ENCODE results near the gene ADGRE2. TPM values are rescaled to one million over a fixed set of nuclear protein-coding genes. Genes with fewer than 3 reads are reported as not detected.
"Not testable (repeated sequence)": the region's sequence is repeated elsewhere in the genome, so short reads cannot be mapped to it uniquely, and the experiment has no call there.

The ADGRE2 gene
- total RNA-seq, 1 donor from 2014 or later = 0.93 TPM

DNA sequence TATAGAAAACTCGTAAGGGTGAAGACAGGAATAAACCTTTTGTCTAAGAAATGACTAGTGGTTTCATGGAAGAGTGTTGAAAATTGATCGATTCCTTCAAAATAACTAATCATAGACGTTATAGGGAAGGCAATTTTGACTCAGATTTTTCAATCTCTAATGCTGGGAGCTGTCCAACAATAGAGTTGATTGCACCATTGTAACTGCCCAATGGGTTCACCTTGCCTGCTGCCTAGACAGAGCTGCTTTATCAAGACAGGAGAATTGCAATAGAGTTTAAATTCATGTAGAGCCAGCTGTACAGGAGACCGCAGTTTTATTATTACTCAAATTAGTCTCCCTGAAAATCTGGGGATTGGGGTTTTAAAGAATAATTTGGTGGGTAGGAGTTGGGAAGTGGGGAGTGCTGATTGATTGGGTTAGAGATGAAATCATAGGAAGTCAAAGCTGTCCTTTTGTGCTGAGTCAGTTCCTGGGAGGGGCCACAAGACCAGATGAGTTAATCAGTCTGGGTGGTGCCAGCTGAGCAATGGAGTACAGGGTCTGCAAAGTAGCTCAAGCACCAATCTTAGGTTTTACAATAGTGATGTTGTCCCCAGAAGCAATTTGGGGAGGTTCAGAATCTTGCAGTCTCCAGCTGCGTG is 16.8 kb upstream of the ADGRE2 start:
- Mint-ChIP-seq H3K27ac (no peak overlapping the region), H3K4me3 (no peak overlapping the region), H3K36me3 (ENCODE audit: low read depth) (no peaks in the 10 kb centered on the region), H3K4me1 (no peaks in the 10 kb centered on the region), H3K27me3 (peaks cover 12% of the 10 kb centered on the region), H3K9me3 (no peaks in the 10 kb centered on the region)
- POLR2A ChIA-PET = interaction anchor here (0.6 to 0.9 kb wide), 3 partner anchors 16 to 609 kb away, joined by 3 to 8 read pairs (median 6); partner anchors contain the start of gene ZNF333
- intact Hi-C loops (cut with micrococcal nuclease) = no loop called here
- DNase-seq (no peak), ATAC-seq (ENCODE audit: low read depth) (no peak)
- CTCF ChIA-PET = no interaction called here
- TF ChIP-seq, protein P1, sequence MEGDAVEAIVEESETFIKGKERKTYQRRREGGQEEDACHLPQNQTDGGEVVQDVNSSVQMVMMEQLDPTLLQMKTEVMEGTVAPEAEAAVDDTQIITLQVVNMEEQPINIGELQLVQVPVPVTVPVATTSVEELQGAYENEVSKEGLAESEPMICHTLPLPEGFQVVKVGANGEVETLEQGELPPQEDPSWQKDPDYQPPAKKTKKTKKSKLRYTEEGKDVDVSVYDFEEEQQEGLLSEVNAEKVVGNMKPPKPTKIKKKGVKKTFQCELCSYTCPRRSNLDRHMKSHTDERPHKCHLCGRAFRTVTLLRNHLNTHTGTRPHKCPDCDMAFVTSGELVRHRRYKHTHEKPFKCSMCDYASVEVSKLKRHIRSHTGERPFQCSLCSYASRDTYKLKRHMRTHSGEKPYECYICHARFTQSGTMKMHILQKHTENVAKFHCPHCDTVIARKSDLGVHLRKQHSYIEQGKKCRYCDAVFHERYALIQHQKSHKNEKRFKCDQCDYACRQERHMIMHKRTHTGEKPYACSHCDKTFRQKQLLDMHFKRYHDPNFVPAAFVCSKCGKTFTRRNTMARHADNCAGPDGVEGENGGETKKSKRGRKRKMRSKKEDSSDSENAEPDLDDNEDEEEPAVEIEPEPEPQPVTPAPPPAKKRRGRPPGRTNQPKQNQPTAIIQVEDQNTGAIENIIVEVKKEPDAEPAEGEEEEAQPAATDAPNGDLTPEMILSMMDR (IDR thresholded peaks at IDR 0.05) = no peak

DNA sequence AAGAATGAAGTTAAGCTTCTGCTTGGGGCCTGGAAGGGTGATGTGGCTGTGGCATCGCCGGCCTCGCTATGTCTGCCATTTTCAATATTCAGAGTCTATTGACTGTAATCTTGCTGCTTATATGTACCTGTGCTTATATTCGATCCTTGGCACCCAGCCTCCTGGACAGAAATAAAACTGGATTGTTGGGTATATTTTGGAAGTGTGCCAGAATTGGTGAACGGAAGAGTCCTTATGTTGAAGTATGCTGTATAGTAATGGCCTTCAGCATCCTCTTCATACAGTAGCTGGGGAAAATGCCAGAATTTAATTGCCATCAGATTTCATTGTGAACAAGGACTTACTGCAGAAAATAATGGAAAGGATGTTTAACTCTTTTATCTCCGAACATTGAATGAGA is 13.9 kb upstream of the ADGRE2 start:
- POLR2A ChIA-PET = not testable (repeated sequence)

DNA sequence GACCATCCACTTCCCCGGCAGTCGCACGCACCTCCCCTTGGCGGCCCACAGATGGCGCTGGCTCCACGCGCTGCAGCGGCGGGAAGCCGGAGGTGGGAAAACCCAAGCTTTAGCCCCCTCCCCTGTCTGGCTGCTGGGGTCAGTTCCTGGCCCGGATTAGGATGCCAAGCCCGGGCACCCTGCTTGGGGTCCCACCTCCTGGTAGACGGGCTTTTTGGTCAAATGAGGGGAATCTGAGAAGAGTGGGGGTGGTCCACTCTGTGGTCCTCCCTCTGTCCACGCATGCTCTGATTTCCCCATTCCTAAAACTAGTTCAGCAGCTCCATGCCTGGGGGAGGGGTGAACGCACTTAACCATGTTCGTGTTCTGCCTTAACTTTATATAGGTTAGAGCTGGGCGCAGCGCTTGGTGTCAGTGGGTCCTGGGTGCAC is 8.1 kb upstream of the ADGRE2 start:
- intact Hi-C loops (cut with micrococcal nuclease) = no loop called here
- TF ChIP-seq, protein P1 (IDR thresholded peaks at IDR 0.05) = no peak
- ChIA-PET CTCF (interaction anchor here (1.7 to 1.8 kb wide), 2 partner anchors 10 to 17 kb away, joined by 4 read pairs; no protein-coding TSS in a partner anchor), POLR2A (interaction anchor here (0.7 kb wide), 1 partner anchor 96 kb away, joined by 3 read pairs; no protein-coding TSS in a partner anchor)
- Mint-ChIP-seq H3K27me3 (no peaks in the 10 kb centered on the region), H3K4me3 (peak overlapping the region; percentile 41), H3K36me3 (ENCODE audit: low read depth) (no peaks in the 10 kb centered on the region), H3K9me3 (no peaks in the 10 kb centered on the region), H3K27ac (peak overlapping the region; percentile 63), H3K4me1 (peaks cover 41% of the 10 kb centered on the region)
- DNase-seq (no peak), ATAC-seq (ENCODE audit: low read depth) (no peak)

More for the DNA sequence above, 13.9 kb upstream of the ADGRE2 start:
- H3K27me3 Mint-ChIP-seq; intact Hi-C loops (cut with micrococcal nuclease); H3K9me3 Mint-ChIP-seq; DNase-seq; ATAC-seq (ENCODE audit: low read depth); H3K27ac Mint-ChIP-seq; H3K36me3 Mint-ChIP-seq (ENCODE audit: low read depth); H3K4me3 Mint-ChIP-seq; CTCF ChIA-PET; H3K4me1 Mint-ChIP-seq: not testable (repeated sequence)

DNA sequence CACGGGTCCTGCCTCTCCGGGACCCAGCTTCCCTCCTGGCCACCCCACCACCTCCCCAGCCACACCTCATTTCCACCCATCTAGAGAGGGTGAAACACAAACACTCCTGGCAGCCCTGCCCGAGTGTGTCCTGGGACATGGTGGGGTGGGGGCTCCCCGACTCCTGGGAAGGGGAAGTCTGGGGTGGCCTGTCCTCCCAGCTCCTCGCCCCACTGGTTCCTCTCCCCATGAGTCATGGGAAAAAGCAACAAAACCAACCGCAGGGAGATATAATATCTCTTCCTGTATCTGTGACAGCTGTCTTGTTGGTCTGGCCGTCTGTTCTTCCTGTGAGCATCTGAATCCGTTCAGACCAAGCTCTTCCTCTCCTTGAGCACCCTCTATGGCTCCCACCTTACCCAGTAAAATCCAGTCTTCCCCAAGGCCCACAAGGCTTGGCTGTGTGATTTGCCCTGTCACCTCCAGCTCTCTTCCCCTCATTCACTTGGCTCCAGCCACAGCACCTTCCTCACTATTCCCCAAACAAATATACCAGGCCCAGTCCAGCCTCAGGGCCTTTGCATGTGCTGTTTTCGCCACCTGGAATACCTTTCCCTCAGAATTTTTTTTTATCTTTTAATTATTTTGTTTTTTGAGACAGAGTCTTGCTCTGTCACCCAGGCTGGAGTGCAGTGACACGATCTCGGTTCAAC is 6.9 kb upstream of the ADGRE2 start:
- peaks cover 48% of the 10 kb centered on the region for H3K4me1 Mint-ChIP-seq
- DNase-seq; H3K36me3 Mint-ChIP-seq (ENCODE audit: low read depth); H3K27me3 Mint-ChIP-seq; H3K9me3 Mint-ChIP-seq: not testable (repeated sequence)
- intact Hi-C loops (cut with micrococcal nuclease) = loop anchor here (2.0 kb wide), 1 partner anchor 210 kb away; no protein-coding TSS in a partner anchor
- peak overlapping the region; percentile 61 for H3K4me3 Mint-ChIP-seq
- peak overlapping the region; percentile 82 for H3K27ac Mint-ChIP-seq
- ChIA-PET POLR2A (interaction anchor here (0.7 to 1.6 kb wide), 4 partner anchors 9 to 268 kb away, joined by 3 to 8 read pairs (median 6); partner anchors contain the start of gene ZNF333), CTCF (interaction anchor here (0.7 to 1.8 kb wide), 3 partner anchors 16 to 212 kb away, joined by 3 to 5 read pairs (median 4); partner anchors contain the start of gene ZNF333)
- peak; percentile 33 for ATAC-seq (ENCODE audit: low read depth)

DNA sequence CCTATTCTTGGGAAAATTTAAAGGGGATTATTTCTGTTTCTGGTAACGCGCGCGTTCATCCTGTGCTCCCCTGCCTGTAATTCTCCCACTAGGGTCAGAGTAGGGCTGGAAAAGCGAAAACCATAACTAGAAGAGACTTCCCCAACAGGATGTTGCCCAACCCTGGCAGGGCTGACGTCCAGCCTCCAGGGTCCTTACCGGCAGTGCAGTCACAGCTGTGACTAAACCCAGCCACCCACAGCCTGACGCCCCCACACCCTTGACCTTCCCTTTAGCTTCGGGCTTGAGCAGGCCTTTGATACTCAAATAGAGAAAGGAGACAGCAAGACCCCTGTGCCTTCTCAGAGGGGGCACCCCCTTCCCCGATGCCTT is 6.4 kb upstream of the ADGRE2 start:
- H3K4me3 Mint-ChIP-seq = peak overlapping the region; percentile 7
- ChIA-PET POLR2A (interaction anchor here (0.7 to 1.6 kb wide), 4 partner anchors 8 to 267 kb away, joined by 3 to 8 read pairs (median 6); partner anchors contain the start of gene ZNF333), CTCF (interaction anchor here (0.7 to 1.8 kb wide), 3 partner anchors 15 to 211 kb away, joined by 3 to 5 read pairs (median 4); partner anchors contain the start of gene ZNF333)
- H3K27me3 Mint-ChIP-seq; H3K9me3 Mint-ChIP-seq; H3K36me3 Mint-ChIP-seq (ENCODE audit: low read depth): not testable (repeated sequence)
- intact Hi-C loops (cut with micrococcal nuclease) = loop anchor here (2.0 kb wide), 1 partner anchor 210 kb away; no protein-coding TSS in a partner anchor
- DNase-seq (peak; percentile 30), ATAC-seq (ENCODE audit: low read depth) (peak; percentile 79)
- H3K4me1 Mint-ChIP-seq = peaks cover 48% of the 10 kb centered on the region
- H3K27ac Mint-ChIP-seq = peak overlapping the region; percentile 75

DNA sequence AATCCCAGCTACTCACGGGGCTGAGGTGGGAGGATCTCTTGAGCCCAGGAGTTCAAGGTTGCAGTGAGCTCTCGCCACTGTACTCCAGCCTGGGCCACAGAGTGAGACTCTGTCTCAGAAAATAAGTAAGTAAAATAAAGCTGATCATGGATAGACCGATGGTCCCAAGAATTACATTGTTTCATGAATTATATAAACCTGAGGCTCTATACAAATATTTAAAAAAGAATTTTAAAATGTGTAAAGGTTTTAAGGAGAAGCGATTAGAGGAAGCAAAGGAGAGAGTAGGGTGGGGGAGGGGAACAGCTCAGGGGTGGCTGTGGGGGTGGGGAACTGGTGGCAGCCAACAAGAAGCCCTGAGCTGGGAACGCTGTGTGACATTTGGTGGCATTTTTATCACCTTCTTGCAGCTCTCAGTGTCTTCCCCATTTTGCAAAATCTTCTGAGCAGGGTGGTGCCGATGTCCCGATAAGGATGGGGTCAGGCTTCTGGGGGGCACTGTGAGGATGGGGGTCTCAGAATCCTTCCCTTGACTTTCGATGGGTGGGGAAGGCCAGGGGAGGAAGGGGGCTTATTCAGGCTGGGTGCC is 5.1 kb upstream of the ADGRE2 start:
- H3K36me3 Mint-ChIP-seq (ENCODE audit: low read depth); DNase-seq; H3K9me3 Mint-ChIP-seq; H3K27ac Mint-ChIP-seq; intact Hi-C loops (cut with micrococcal nuclease); ATAC-seq (ENCODE audit: low read depth); H3K27me3 Mint-ChIP-seq; CTCF ChIA-PET; H3K4me3 Mint-ChIP-seq: not testable (repeated sequence)
- peaks cover 48% of the 10 kb centered on the region for H3K4me1 Mint-ChIP-seq
- POLR2A ChIA-PET = interaction anchor here (1.6 kb wide), 1 partner anchor 94 kb away, joined by 8 read pairs; the partner anchor contains the start of gene ZNF333

Measured in activated B cell treated with CpG ODN at 0.5 μM for 24 hours (primary cell).